HG03521 (cell line): Measurements from ENCODE around the gene GSTA4.
"Not testable (repeated sequence)": the region's sequence is repeated elsewhere in the genome, so short reads cannot be mapped to it uniquely, and the experiment has no call there.

Source experiments
- ATAC-seq: cut with Tn5 transposase; IDR thresholded peaks from one replicate; pipeline ENCODE4 v1.9.1; 2021; ENCODE audit warnings: mild to moderate bottlenecking, moderate library complexity; ENCODE audit not compliant: unreplicated experiment

Gene GSTA4

DNA sequence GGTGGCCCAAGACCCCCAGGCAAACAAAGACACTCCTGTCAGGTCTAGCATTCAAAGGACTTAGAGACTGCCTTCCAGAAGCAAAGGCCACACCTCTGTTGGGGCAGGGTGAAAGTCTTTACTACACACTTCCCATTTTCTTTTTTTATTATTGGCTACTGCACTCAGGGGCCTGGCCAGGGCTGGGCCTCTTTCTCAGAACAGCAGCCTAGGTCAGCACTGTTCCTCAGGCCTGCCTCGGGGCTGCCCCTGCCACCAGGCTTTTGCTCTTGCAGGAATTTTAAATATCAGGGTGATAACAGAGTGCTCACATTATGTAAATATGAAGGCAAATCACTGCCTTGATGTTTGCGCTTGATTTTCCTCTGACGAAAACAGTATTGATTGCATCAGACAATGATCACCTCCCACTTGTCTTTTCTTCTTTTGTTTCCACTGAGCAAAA, 18.5 kb downstream of the GSTA4 start:
- ATAC-seq: no peak

- no peak for ATAC-seq
Measured at GRCh38 chr6:52976149-52976548, 18.9 kb downstream of the GSTA4 start.

GRCh38 chr6:52975580-52975979, 19.5 kb downstream of the GSTA4 start:
- ATAC-seq: no peak

DNA sequence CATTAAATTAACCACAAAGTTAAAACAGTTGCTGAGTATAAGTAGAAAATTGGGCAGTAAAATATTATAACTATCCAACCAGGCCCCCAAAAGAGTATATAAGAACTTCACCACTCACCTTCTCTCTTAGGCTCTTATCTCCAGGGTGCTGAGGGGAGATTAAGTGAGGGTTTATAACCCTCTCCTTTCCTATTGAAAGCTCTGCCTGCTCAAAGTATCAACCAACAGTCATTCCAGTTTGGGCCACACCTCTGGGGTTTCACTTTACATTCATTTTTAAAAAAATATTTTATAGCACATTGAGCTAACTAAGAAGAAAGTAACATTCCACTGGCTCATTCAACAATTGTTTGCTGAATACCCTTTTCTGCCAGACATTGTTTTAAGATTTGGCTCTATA, 22.1 kb downstream of the GSTA4 start:
- ATAC-seq: no peak

GRCh38 chr6:52969359-52969758, 25.7 kb downstream of the GSTA4 start:
- no peak for ATAC-seq

DNA sequence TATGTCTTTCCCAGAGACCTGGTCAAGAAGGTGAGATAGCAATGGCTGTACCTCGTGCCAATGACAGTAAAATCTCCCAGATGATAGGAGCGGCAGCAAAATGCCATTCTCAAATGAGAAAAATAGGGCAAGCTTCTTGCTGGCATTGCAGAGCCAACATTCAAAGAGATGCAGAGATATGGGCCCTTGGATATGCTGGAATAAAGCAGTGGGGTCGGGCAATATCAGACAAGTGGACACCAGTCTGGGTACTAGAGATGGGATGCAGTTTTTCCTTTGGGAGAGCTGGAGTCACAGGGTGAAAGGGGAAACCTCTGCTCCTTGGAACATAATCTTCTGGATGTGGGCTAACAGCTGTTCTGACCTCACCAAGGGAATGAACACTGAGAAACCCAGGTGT, 29.0 kb downstream of the GSTA4 start:
- ATAC-seq: no peak

DNA sequence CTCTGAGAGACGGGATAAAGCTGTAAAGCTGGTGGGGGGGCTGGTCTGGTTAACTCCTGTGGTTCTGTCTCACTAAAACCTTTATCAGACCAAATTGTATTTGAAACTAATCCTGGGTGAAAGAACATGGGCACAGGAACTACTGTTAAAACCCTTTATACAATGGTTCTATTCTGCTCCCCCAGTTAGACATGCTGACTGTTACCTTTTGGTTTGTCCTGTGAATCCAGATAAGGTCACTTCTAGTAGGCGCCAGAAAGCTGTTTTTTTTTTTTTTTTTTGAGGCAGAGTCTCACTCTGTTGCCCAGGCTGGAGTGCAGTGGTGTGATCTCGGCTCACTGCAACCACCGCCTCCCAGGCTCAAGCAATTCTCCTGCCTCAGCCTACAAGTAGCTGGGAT, 29.7 kb downstream of the GSTA4 start:
- ATAC-seq: no peak

DNA sequence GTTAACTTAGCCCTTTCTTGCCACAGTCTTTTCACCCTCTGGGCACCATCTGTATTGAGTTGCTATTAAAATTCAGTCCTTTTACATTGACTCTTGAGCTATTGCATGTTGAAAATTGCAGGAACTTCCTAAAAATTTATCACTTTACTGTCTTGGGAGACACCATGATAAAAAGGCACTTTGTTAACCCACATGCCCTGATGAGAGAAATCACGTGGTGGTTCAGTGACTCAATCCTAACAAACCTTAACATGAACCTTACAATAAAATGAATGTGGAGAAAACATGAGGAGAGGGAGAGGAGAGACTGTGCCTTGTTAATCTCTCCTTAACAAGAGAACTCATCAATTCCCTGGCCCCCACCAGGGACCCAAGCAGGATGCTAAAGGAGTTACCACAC, 30.8 kb downstream of the GSTA4 start:
- ATAC-seq: no peak

DNA sequence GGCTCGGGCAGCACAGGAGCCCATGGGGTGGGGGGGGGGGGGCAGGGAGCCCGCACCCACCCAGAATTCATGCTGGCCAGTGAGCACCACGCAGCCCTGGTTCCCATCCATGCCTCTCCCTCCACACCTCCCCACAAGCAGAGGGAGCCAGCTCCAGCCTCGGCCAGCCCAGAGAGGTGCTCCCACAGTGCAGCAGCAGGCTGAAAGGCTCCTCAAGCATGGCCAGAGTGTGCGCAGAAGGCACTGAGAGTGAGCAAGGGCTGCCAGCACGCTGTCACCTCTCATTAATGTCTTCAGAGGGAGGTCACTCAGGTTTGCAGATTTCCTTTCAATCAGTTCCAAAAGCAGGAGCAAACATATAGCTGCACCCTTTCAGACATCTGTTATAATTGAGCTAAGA, 32.4 kb downstream of the GSTA4 start:
- no peak for ATAC-seq

DNA sequence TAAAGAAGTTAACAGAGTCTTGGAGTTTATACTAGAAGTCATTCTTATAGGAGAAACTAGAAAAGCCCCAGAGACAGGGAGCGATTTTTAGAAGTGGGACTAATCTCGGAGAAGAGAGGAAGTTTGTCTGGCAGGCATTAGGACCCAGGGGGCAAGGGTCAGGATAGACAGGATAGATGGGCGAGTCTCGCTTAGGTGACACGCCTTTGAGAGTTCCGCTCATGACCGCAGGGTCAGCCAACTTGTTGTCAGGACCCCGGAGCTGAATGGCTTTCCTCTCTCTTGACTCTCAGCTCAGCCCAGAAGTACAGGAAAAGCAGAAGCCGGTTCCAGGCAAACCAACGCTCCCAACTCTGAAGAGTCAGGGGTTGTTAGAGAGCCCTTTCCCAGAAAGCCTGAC, 34.1 kb downstream of the GSTA4 start:
- ATAC-seq: not testable (repeated sequence)

DNA sequence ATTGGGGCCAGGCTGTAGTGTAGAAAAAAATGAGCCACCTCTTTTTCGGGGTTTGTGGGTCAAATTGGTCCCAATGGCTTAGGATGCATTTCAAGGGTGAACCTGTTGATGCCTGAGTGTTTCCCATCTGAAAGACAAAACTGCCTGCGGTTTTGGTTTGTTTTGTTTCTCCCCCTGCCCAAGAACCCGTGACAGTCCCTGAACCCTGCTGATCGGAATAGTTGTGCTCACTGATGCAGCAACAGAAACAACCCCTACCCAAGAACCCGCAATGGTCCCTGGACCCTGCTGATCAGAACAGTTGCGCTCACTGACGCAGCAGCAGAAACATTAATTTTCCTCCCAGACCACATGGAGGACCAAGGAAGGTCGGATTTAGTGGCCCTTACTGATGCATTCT, 34.9 kb downstream of the GSTA4 start:
- ATAC-seq: not testable (repeated sequence)

GRCh38 chr6:52958546-52959255, 36.4 kb downstream of the GSTA4 start:
- no peak for ATAC-seq

DNA sequence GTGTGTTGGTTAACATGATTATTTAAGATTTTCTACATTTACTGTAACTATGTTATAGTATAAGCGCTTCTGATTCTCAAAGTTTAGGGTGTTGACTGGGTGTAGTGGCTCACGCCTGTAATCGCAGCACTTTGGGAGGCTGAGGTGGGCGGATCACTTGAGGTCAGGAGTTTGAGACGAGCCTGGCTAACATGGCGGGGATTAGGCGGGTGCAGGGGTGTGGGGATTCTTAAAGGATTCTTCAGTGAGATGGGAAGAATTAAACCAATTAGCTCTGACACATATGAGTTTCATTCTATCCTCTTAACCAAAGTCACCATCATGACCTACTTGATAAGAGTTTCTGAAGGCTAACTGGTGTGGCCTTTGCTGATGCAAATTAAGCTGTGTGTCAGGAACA, 39.2 kb downstream of the GSTA4 start:
- ATAC-seq: no peak

- ATAC-seq: no peak
Measured at GRCh38 chr6:52953911-52954839, 40.9 kb downstream of the GSTA4 start.

DNA sequence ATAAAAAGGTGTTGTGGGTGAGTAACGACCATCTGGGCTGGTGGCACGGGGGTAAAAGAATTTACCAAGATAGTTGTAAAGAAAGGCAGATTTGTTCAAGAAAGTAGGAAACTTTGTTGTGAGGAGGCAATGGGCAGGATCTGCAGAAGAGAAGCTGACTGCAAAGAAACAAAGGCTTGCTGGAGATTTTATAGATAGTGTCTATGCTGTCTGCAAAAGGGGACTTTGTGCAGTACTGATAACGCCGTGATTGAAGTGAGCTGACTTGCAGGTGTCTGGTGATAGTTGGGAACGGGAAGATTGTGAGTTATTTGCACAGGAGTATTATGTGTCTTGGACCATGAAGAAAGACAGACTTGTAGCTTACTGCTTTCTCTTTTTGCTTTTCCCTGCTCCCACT, 48.8 kb downstream of the GSTA4 start:
- no peak for ATAC-seq

DNA sequence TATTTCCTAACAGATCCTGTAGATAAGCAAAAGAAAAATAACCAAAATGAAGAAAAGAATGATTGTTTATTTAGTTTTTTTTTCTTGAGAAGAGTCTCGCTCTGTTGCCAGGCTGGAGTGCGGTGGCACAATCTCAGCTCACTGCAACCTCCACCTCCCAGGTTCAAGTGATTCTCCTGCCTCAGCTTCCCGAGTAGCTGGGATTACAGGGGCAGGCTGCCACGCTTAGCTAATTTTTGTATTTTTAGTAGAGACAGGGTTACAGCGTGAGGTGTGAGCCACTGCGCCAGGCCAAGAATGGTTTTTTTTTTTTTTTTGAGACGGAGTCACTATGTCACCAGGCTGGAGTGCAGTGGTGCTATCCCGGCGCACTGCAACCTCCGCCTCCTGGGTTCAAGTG, 52.3 kb downstream of the GSTA4 start:
- not testable (repeated sequence) for ATAC-seq

- no peak for ATAC-seq
Measured at GRCh38 chr6:52942221-52942620, 52.9 kb downstream of the GSTA4 start.

GRCh38 chr6:52937908-52938307, 57.2 kb downstream of the GSTA4 start:
- no peak for ATAC-seq

DNA sequence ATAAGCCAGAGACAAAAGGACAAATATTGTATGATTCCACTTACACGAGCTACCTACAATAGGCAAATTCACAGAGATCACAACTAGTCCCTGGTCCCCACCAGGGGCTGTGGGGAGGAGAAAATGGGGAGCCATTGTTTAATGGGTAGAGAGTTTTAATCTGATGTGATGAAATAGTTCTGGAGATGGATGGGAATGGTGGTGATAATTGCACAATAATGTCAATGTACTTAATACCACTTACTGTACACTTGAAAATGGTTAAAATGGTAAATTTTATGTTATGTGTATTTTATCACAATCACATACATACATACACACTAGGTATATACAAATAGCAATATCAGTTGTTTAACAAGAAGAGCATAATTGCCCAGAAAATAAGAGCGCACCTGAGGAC, 61.3 kb downstream of the GSTA4 start:
- no peak for ATAC-seq

GRCh38 chr6:52931351-52931750, 63.7 kb downstream of the GSTA4 start:
- ATAC-seq: no peak

- no peak for ATAC-seq
Measured at GRCh38 chr6:52929321-52930164, 65.5 kb downstream of the GSTA4 start.
